GM21367 (cell line): ENCODE data around the gene ITPR3.

Experiments used
- ATAC-seq: cut with Tn5 transposase; IDR thresholded peaks from one replicate; pipeline ENCODE4 v1.9.1; 2021; ENCODE audit not compliant: unreplicated experiment

The ITPR3 gene

DNA sequence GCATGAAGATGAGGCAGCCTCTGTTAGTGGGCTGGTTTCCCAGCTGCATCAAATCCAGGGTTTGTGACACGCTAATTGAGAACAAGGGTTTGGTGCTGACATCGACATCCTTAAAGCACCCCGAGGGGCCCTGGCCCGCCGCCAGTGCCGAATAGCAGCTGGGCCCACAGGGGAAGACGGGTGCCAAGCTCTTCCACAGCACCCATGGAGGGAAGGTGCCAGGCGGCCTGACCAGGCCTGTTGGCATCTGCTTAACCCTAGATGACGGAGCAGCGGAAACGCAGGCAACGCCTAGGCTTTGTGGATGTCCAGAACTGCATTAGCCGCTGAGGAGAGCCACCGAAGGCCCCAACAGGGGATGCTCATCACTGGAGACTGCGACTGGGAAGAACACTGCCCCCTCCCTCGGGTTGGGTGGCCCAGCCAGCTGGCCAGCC lies 74.3 kb downstream of the ITPR3 start:
- no peak for ATAC-seq

DNA sequence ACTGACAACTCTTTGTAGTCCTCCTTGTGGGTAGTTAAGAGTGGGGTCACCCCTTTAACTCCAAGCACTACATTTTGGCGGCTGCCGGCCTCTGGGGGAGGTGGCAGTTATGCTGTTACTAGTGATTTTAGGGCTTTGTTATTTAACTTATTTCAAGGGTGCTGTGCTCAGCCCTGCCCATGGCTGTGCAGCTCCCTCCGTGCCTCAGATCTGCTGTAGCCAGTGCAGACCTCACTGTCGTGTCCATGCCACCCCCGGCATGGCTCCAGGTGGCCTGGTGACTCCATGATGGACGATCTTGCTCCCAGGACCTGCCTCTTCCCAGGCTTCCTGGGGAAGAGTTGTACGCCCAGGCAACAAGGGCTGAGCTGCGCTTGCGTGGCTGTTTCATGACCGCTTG lies 75.0 kb downstream of the ITPR3 start:
- no peak for ATAC-seq

DNA sequence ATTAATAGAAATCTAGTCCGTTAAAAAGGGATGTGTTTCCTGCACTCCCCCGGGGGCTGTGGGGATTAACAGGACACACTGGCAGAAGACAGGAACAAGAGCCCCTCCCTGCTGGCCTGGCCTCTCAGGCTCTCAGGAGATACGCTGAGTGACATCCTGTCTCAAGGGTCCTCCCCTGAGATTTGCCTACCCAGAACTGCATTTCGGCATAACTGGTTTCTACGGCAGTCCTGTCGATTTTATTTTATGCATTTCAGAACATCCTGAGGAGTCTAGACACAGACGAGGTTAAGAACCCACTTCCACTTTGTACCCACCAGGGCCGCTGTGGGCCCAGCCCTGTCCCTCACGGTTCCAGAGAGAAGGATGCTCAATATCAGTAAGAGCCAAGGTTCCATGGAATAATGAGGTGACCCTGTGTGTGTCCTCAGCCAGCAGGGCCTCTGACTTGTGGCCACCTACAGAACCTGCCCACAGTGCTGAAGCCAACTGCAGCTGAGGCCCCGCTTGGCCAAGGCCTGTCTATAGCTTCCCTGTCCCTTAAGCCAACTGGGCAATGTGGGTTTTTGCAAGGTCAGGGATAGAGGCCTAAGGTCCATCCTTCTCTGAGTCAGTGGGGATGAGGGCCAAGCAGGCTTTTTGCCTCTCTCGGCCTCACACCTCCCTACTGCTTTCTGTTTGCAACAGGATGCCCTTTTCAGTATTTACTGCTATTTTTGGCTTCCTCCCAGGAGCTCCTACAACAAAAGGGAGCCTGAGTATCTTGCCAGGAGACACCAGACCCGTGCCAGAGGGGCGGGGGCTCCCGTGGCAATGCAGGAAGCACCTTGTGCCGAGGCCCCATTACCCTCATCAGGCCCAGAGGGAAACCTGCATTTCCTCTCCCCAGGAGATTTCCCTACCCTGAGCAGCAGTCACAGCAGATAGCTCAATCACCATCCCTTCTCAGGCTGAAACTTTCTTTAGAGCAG lies 75.7 kb downstream of the ITPR3 start:
- ATAC-seq = no peak

DNA sequence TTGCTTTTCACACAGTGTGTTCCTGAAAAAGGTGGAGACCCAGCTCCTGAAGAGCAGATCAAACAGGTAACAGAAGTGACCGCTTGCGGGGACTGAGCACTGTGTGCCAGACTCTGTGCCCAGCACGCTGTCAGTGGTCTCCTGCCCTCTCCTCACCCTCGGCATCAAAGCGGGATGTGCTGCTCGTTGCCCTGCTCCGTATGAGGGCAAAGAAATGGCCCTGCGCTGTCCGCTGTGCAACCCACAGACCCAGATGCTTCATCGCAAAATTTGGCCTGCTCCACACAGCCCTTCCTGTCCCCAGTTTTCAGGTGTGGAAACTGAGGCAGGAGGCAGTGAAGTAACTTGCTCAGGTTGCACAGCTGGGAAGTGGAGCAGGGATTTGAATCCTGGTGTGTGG lies 76.7 kb downstream of the ITPR3 start:
- no peak for ATAC-seq

DNA sequence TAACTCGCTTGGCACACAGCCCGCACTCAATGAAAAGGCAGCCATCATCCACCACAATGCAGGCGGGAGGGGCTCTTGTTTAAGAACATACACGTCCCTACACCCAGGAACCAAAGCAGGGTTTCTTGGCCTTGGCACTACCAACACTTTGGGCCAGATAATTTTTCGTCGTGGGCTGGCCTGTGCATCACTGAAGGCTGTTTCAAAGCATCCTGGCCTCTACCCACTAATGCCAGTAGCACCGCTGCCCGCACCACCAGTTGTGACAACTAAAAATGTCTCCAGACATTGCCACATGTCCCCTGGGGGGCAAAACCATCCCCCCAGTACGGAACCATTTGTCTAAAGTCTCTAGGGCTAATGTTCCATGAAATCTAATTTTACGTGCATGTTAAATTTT lies 77.4 kb downstream of the ITPR3 start:
- no peak for ATAC-seq

DNA sequence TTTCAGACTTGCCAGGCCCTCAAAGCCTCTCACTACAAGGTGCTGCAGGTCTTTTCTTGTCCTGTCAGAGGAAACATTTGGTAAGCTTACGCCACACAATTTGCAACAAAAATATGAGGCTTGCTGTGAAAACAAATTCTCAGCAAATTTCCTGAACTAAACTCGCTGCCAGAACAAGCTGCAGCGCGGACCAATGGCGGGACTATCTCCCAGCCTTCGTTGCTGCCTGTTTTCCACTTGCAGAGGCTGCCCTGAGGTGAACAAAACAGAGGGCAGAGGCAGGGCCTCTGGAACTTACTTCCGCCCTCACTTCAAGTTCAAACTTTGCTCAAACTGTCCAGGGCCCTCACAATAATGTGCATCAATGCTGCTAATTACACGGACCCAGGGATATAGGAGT lies 78.0 kb downstream of the ITPR3 start:
- ATAC-seq = no peak

DNA sequence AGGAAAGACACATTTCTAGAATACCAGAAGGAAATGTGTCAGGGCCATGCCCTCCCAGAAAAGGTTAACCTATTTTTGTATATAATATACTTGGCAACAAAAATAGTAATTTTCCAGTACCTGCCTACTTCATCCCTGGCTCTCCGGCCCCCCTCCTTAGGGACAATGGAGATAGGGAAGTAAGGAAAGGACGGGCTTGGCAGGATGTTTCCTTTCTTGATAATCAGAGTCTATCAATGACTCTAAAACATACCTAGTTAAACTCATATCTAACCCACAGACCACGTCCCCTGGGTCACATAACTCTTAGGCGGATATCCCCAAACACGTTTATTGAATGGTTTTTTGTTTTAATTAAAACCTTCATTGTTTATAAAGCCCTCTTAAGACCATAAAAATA lies 78.6 kb downstream of the ITPR3 start:
- no peak for ATAC-seq

DNA sequence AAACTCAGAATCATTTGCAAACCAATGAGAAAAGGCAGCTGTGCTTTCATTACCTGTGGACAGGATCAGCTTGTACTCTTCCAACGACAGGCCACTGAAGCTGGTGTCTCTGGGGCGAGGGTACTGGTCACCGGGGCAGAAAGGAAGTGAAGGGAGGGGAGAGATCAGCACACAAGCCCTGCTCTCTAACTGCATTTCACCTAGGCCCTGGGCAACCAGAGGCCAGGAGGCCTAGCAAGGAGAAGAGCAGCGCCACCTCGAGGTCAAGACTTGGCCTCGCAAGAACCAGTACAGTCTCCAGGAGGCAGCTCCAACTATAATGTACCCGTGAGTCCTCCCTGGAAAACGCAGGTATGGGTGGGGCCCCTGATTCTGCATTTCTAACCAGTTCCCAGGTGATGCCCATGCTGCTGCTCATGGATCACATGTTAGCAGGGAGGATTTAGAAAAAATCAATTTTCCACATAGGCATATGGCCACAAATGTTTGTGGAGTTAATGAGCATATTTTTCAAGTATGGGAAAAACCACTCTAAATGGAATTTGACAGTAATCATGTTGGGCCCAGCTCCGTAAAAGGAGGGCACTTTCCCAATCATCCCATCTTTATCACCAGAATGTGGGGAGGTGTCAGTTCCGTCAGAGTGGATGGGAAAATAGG lies 79.4 kb downstream of the ITPR3 start:
- ATAC-seq = peak; percentile 45

DNA sequence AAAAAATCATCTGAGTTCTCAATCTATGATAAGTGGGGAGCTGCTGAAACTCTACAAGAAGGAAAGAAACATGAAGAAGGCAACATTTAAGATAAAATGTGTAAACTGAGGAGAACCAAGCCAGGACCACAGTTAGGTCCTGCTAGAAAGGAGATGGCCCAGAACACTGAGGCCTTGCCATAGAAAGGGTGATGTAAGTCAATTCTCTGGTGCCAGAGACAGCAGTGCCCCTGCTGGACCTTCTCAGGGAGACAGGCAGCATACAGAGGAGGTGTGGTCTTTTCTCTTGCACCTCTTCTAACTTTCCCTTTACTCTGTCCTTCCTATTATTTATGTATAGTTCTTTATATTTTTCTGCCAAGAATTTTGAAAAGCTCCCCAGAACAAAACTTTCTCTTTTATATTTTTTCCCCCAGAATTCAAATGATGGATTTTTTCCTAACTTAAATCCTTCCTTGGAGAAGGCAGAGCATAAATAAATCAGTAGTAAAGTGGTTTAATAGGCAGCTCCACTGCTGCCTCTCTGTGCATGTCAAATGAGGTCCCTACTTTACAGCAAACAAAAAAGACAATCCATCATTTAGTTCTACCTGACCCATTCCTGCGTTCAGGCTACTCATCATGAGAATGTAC lies 81.3 kb downstream of the ITPR3 start:
- no peak for ATAC-seq

DNA sequence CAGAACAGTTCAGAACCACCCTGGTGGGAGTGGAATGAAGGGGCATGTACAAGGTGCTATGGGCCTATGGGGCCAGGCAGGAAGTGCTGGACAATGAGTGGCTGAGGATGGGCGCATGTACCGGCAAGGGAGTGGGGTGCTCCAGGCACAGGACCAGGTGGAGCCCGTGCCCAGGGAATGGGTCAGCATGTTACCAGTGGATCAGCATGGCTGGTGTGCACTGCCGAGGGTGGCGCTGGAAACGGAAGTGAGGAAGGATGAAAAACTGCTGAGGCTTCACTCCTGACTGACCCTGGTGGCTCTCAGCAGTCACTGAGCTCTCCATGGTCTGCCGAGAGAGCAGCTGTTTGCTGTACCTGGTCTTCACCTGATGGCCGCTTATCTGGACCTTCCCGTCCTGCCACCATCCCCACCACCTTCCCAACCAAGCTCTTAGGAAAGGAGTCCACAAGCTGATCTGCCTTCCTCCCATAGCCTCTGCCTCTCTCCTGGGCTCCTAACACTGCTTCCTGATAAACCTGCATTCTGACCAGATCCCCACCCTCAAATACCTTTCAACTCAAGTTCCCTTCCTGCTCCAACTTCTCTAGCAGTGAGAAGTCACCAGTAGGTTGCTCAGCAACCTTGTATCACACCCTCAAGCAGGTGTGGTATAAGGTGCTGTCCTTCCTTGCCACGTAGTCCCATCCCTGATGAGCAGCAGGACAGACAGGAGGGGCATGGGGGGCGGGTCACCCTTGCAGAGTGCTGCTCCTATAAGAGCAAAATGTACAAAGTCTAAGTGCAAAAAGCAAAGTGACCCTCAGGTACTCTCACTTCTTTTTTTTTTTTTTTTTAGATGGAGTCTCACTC lies 83.3 kb downstream of the ITPR3 start:
- ATAC-seq = no peak

DNA sequence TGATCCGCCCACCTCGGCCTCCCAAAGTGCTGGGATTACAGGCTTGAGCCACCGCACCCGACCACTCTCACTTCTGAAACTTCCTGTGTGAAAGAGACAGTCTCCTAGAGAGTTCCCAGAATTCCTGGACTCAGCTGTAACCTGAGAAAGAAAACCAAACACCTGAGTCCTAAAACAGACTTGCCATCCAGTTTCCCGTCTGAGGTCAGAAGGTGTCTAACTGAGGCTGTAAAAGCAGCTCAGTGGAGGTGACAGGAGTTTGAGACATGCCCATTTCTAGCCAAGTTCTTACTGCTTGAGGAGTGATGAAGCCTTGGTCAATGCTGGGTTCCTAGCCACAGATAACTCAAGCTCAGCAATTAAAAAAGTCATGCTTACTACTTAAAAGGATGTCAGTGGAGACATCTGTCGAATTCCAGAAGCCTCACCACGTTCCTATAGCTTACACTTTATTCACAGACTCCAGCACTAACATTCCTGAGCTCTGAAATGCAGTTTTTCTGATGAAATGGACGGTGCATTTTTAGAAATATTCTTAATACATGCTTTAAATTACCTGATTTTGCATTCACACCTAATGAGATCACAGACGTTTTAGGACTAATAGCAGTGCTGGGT lies 84.3 kb downstream of the ITPR3 start:
- no peak for ATAC-seq

DNA sequence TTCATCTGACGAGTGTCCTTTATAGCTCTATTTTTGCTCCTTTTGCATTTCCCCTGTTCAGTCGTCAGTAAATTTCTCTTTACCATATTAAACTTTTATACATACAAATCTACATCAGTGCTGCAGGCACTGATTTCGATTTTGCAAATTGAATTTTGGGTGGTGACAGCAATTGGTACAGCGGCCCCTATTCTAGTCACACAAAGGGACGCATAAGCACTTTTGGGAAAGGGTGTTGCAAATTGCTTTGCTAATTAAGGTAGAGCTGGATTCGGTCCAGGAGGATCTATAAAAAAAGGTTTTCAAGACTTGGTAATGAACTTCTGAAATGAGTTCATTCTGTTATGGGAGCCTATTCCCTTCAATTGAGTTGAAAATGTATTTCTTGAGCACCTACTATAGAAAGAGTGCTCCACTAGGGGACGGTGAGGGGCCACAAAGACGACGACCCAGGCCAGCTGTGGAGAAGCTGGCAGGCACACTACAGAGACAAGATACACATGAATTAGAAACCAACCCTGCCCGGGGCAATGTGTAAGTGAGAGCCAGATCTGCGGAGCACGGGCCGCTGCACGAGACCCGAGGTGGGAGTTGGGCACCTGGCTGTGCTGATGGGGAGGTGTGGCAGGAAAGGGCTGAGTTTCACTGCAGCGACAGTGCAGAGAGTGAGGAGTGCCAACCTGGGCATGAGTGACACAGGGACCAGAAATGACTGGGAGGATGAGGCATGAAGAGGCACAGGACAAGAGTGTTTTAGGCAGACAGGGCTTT lies 85.0 kb downstream of the ITPR3 start:
- ATAC-seq = no peak

DNA sequence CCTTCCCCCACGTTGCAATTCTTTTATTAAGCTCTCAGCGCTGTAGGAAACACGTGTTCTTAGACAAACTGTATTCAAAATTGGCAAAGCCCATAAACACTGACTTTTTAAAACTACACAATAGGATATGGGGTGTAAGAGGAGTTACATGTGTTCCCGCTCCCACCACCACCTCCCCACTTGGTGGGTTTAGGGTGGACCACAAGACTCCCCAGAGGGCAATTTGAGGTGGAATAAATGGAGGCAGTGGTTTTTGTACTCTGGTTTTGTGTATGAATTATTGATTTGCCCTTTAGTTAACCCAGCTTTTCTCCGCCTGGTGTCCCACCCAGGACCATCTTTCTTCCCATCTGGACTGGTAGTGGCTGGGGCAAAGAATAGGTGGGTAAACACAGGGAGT lies 86.6 kb downstream of the ITPR3 start:
- no peak for ATAC-seq

DNA sequence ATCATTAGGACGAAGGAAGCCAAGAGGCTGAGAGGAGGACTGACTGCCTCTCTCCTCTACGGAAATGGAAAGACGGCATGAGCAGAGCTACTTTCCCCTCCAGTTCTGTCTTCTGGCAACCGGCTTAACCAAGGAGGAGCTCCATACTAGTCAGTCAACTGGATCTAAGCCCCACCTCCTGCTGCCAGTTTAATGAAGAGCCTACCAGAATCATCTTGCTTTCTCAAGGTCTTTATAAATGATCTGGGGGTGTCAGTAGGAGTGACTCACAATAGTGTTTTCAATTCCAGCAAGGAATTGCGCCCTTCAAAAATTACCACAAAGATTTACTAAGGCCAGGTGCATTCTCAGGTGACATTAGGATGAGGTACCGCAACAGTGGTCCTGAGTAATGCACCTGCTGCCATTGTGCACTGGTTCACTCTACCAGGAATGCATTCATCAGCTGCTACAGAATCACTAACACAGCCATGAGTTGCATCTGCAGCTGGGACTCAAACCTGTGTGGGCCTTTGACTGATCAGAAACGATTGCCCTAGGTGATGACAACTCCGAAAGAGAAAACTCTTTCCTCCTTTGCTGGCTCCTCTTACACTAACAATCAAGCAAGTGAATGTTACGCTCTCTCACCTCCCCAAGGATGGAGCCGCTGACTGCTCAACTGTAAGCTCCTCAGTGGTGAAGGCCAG lies 87.5 kb downstream of the ITPR3 start:
- ATAC-seq = no peak

DNA sequence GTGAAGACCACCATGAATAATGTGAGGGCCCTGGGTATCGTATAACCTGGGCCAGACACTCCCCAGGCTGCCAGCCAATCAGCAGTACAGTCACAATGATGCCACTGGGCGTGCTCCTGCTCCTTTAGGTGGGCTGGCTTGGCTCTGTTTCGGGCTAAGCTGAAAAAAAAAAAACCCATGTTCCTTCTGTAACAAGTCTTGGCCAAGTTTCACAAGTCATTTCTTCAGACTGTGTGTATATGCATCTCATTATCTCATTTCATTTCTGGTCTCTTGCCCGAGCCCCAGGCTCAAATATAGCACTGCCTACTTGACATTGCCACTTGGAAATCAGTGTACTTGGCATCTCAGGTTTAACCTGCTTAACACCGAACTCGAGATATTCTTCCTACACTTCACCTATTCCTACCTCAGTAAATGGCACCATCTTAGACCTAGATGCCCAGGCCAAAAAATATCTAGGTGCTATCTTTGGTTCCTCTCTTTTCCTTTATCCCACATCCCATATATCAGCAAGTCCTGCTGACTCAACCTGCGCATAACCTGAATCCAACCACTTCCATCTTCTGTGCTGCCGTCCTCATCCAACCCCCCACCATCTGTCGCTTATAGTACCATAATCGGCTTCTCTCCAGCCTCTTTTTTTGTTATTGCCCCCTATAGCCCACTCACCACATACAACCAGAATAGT lies 88.6 kb downstream of the ITPR3 start:
- no peak for ATAC-seq

DNA sequence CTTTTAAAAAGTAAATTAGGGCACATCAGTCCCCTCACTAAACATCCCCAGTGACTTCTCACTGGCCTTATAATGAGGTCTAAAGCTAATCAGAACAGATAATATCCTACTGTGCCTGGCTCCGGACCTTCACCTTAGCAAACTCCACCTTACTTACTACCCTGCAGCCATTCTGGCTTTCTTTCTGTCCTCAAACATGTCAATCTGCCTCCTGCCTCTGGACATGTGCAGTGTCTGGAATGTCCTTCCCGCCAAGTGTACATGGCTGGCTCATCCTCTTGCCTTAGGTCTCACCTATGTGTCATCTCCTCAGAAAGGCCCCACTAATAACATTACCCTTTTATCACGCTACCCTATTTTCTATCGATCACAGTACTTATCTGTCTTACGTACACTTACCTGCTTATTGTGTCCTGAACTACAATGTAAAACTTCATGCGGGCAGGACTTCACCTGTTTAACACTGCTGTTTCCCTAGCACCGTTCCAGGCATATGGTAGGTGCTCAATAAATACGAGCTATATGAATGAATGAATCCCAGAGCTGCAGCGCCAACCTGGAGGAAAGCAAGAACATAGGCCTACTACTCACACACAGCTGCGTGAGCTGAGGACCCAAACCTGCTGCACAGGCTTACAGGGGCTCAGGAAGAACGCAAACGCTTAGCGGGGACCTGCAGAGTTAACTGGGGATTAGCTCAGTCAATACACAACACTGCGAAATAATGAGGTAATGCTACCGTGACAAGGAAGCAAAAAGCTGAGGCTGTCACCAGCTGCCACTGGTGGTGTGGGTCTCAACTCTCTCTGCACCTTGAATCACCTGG lies 89.4 kb downstream of the ITPR3 start:
- no peak for ATAC-seq
